ENCODE data around the gene TANC1.
A peak's percentile ranks its signal among the peaks of the same experiment; 100 is the strongest.
"Not testable (repeated sequence)": the region's sequence is repeated elsewhere in the genome, so short reads cannot be mapped to it uniquely, and the experiment has no call there.

Gene TANC1

GRCh38 chr2:159140070-159140769 is 171.8 kb downstream of the TANC1 start:
- DNase-seq (ENCODE audit: low spot score), result no peak

- not testable (repeated sequence) for DNase-seq (ENCODE audit: low spot score)
Measured at GRCh38 chr2:159140821-159141220, 172.4 kb downstream of the TANC1 start.

- peak; percentile 24 for DNase-seq (ENCODE audit: low spot score)
Measured at GRCh38 chr2:159144776-159145614, 176.6 kb downstream of the TANC1 start.

- DNase-seq (ENCODE audit: low spot score), result no peak
Measured at GRCh38 chr2:159145745-159146354, 177.4 kb downstream of the TANC1 start.

GRCh38 chr2:159146996-159147666 is 178.7 kb downstream of the TANC1 start:
- DNase-seq (ENCODE audit: low spot score), result no peak

DNA sequence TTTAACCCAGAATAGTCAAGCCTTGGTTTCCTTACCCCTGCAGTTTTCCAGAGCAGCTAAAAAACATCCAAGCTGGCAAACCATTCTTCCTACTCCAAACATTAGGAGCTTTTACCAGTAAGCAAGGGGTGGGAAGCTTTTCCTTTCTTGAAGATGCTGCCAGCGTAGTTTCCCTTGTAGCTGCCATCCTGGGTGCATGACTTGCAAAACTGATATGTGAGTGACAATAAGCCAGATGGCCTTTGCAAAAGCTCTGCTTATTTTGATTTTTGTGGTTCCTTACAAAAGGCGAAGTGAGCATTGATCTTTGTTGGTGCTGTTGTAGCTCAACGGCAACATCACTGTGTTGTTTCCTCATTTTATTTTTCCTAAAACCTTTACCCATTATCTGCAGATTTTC is 179.2 kb downstream of the TANC1 start:
- no peak for DNase-seq (ENCODE audit: low spot score)

DNA sequence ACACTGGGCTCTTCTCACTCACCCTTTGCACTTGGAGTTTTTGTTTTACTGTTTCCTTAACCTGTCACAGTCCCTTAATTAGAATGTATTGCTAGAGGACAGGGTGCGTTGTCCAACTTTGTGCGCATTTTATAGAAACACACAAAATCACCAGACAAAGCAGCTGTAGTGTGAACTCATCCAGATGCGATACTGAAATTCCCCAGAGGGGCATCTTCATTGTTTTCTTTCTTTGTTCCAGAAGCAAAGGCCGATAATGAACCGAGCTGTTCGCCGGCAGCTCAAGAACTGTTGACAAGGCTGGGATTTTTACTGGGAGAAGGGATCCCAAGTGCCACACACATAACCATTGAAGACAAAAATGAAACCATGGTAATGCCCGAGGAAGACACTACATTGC is 180.5 kb downstream of the TANC1 start:
- DNase-seq (ENCODE audit: low spot score), result no peak

DNA sequence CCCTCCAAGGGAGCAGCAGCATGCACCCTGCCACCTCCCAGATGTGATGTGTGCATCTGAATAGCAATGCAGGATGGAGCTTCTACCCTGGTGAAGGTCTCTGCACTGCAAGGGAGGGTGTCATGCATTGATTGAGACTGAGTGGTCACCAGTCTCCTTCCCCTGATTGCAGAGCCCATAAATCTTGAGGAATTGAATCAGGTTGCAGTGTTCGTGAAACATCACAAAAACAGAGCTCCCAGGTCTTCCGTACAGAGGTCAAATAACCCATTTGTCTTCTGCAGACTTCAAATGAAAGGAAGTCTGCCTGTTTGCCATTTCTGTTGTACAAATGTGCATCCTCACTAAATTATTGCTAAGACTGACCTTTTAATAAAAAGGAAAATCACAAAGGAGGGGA is 181.3 kb downstream of the TANC1 start:
- no peak for DNase-seq (ENCODE audit: low spot score)

GRCh38 chr2:159150280-159150746 is 181.9 kb downstream of the TANC1 start:
- no peak for DNase-seq (ENCODE audit: low spot score)

DNA sequence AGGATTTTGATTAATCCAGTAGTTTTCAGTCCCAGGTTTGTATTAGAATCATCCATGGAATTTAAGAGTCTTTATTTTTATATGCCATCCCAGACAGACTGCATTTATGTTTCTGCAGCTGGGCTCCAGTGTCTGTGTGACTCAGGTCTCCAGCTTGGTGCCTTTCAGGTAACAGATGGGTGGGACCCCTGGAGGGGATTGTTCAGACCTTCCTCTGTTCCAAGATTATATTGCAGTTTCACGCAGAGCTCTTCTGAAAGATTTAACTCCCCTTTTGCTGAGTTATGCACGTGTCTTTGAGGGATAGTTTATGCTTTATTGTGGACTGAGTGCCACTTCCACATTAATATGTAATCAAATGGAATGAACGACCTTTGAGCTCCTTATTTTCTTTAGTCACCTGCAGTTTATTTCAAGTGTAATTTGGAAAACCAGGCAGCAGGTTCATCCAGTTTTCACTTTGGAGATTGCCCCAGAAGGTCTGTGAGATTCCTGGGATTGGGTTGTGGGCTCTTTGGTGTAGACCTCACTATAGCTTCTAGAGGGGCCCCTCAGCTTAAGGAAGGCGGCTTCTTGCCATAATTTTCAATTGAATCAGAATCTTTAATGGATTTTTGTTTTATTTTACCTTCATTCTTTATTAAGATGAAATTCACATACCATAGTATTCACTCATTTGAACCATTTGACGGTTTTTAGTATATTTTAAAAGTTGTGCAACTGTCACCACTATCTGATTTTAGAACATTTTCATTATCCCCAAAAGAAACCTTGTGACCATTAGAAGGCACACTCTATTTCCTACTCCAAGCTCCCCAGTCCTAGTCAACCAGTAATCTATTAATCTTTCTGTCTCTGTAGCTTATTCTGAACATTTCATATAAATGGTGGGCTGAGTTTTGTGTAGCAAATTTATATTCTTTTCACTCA is 183.0 kb downstream of the TANC1 start:
- no peak for DNase-seq (ENCODE audit: low spot score)

- no peak for DNase-seq (ENCODE audit: low spot score)
Measured at GRCh38 chr2:159152128-159152778, 183.8 kb downstream of the TANC1 start.

GRCh38 chr2:159153063-159153462 is 184.6 kb downstream of the TANC1 start:
- no peak for DNase-seq (ENCODE audit: low spot score)

- no peak for DNase-seq (ENCODE audit: low spot score)
Measured at GRCh38 chr2:159153463-159153862, 185.0 kb downstream of the TANC1 start.

GRCh38 chr2:159153951-159154350 is 185.5 kb downstream of the TANC1 start:
- no peak for DNase-seq (ENCODE audit: low spot score)

- DNase-seq (ENCODE audit: low spot score), result no peak
Measured at GRCh38 chr2:159154366-159154765, 185.9 kb downstream of the TANC1 start.

- DNase-seq (ENCODE audit: low spot score), result no peak
Measured at GRCh38 chr2:159155320-159155719, 186.9 kb downstream of the TANC1 start.

- DNase-seq (ENCODE audit: low spot score), result no peak
Measured at GRCh38 chr2:159155791-159156190, 187.4 kb downstream of the TANC1 start.

GRCh38 chr2:159156834-159157233 is 188.4 kb downstream of the TANC1 start:
- no peak for DNase-seq (ENCODE audit: low spot score)

- DNase-seq (ENCODE audit: low spot score), result no peak
Measured at GRCh38 chr2:159157361-159158209, 189.1 kb downstream of the TANC1 start.

GRCh38 chr2:159160412-159160811 is 192.0 kb downstream of the TANC1 start:
- no peak for DNase-seq (ENCODE audit: low spot score)
